Panc1 (cell line): ENCODE results near the gene GRIA4. TPM values are rescaled to one million over a fixed set of nuclear protein-coding genes. Genes with fewer than 3 reads are reported as not detected.

Experiments
- ATAC-seq: fragments of 200-7000 bp; cut with Tn5 transposase; 2 replicates; pipeline ENCODE4 v1.9.1; 2020; ENCODE audit warnings: mild to moderate bottlenecking, moderate library complexity
- BruUV-seq: library from RNA; stranded (reverse); fragments of 400-500 nt; replicated peaks from 2 replicates; lab custom pipeline; 2021; lab: Mats Ljungman, UMichigan
- CTCF ChIA-PET: fragments of 300-600 bp; sonication (Branson Sonifier 250); formaldehyde crosslinking; loops from one replicate; lab custom pipeline; 2022; ENCODE audit warnings: antibody characterized with exemption; lab: Charles Lee
- POLR2A ChIA-PET: fragments of 300-600 bp; sonication (Branson Sonifier 250); formaldehyde crosslinking; loops from one replicate; lab custom pipeline; 2022; ENCODE audit warnings: antibody characterized with exemption; lab: Charles Lee
- DNase-seq: peaks from one replicate; pipeline ENCODE4 v3.0.0-alpha.2; 2010; ENCODE audit warnings: low read depth, low spot score
- H3K27ac ChIP-seq: 2 replicates; pipeline ENCODE4 v1.5.1; 2011; ENCODE audit warnings: mild to moderate bottlenecking, low read length, inconsistent platforms
- H3K27me3 ChIP-seq: fragments of 200-500 bp; sonication (Bioruptor generic); 2 replicates; pipeline ENCODE4 v1.6.0; 2014; ENCODE audit warnings: low read length, inconsistent platforms; ENCODE audit not compliant: control insufficient read depth, insufficient read depth
- H3K36me3 ChIP-seq: fragments of 200-500 bp; sonication (Bioruptor generic); 2 replicates; pipeline ENCODE4 v1.5.1; 2014; ENCODE audit warnings: inconsistent platforms, mild to moderate bottlenecking, low read length, moderate library complexity; ENCODE audit not compliant: control insufficient read depth, insufficient read depth
- H3K4me1 ChIP-seq: 2 replicates; pipeline ENCODE4 v1.5.1; 2011; ENCODE audit warnings: inconsistent platforms, mild to moderate bottlenecking, low read length, moderate library complexity; ENCODE audit not compliant: control insufficient read depth, insufficient read depth
- H3K4me3 ChIP-seq, 2 experiments: 2 replicates each; pipeline ENCODE4 v1.5.1; 2011 to 2012; ENCODE audit warnings: low read depth in 2 of 2, low read length in 2 of 2, mild to moderate bottlenecking in 2 of 2, inconsistent platforms in 1 of 2, moderate library complexity in 1 of 2
- H3K9me3 ChIP-seq: fragments of 200-500 bp; sonication (Bioruptor generic); 2 replicates; pipeline ENCODE4 v1.5.1; 2014; ENCODE audit warnings: low read depth, mild to moderate bottlenecking, inconsistent platforms, low read length, moderate library complexity; ENCODE audit not compliant: control insufficient read depth, insufficient read depth
- POLR2AphosphoS5 ChIP-seq: IDR thresholded peaks from 2 replicates; pipeline ENCODE4 v1.6.1; 2012; ENCODE audit warnings: mild to moderate bottlenecking, low read depth, low read length, moderate library complexity
- SIN3A ChIP-seq: IDR thresholded peaks from 2 replicates; pipeline ENCODE4 v1.6.1; 2012; ENCODE audit warnings: low read depth, mild to moderate bottlenecking, low read length, moderate library complexity, borderline replicate concordance; ENCODE audit not compliant: insufficient read depth
- TCF7L2 ChIP-seq: IDR thresholded peaks from 2 replicates; pipeline ENCODE4 v1.6.1; 2011; ENCODE audit warnings: mild to moderate bottlenecking, low read depth, low read length, inconsistent platforms
- in situ Hi-C: cut with HindIII; loops from 2 replicates; pipeline ENCODE4 v1.10.0; 2016; ENCODE audit warnings: low sequenced_read_pairs, low pct_unique_long_range_greater_than_20kb
- intact Hi-C: fragments of 100-400 bp; cut with micrococcal nuclease; formaldehyde crosslinking; loops from one replicate; pipeline ENCODE4 v1.10.0; 2022; ENCODE audit not compliant: unreplicated experiment
- total RNA-seq: library from RNA; stranded (reverse); gene quantifications from one replicate; pipeline ENCODE4 v1.2.1, GENCODE V29; 2021; ENCODE audit not compliant: unreplicated experiment
- TF ChIP-seq, protein P1 (sequence below), 2 experiments: IDR thresholded peaks; 2 replicates each; pipeline ENCODE4 v1.6.1; 2011 to 2012; ENCODE audit warnings: low read depth in 2 of 2, control low read depth in 1 of 2, low read length in 1 of 2, mild to moderate bottlenecking in 1 of 2, moderate library complexity in 1 of 2; ENCODE audit not compliant: insufficient read depth in 1 of 2

The GRIA4 gene
- total RNA-seq, 1 experiment from 2014 or later, result not detected

DNA sequence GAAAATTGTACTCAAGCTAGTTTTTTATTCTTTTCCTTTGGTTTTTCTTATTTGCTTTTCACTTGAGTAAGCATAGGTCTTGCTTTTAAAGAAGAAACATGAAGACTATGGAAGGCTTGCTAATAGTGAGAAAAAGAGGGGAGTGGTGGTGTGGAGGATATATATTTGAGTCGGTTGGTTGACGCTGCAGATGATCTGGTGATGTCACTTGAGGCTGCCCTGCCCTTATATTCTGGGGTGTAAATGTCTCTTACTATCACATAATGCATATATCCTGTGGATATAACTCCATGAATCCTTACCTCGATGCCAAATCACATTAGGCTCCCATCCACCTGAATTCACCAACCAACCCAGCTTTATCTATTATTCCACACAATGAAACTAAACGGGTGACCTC lies 2.9 kb downstream of the GRIA4 start:
- H3K4me3 ChIP-seq, result no peak overlapping the region
- CTCF ChIA-PET, result interaction anchor here (0.6 kb wide), 1 partner anchor 8 kb away, joined by 3 read pairs; no protein-coding TSS in a partner anchor
- no peak overlapping the region for H3K27ac ChIP-seq
- TF ChIP-seq, protein P1, sequence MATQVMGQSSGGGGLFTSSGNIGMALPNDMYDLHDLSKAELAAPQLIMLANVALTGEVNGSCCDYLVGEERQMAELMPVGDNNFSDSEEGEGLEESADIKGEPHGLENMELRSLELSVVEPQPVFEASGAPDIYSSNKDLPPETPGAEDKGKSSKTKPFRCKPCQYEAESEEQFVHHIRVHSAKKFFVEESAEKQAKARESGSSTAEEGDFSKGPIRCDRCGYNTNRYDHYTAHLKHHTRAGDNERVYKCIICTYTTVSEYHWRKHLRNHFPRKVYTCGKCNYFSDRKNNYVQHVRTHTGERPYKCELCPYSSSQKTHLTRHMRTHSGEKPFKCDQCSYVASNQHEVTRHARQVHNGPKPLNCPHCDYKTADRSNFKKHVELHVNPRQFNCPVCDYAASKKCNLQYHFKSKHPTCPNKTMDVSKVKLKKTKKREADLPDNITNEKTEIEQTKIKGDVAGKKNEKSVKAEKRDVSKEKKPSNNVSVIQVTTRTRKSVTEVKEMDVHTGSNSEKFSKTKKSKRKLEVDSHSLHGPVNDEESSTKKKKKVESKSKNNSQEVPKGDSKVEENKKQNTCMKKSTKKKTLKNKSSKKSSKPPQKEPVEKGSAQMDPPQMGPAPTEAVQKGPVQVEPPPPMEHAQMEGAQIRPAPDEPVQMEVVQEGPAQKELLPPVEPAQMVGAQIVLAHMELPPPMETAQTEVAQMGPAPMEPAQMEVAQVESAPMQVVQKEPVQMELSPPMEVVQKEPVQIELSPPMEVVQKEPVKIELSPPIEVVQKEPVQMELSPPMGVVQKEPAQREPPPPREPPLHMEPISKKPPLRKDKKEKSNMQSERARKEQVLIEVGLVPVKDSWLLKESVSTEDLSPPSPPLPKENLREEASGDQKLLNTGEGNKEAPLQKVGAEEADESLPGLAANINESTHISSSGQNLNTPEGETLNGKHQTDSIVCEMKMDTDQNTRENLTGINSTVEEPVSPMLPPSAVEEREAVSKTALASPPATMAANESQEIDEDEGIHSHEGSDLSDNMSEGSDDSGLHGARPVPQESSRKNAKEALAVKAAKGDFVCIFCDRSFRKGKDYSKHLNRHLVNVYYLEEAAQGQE (IDR thresholded peaks at IDR 0.05; ENCODE audit: insufficient read depth in 1 of 2, low read depth in 2 of 2, low read length in 1 of 2), result no peak
- no peak for TF ChIP-seq SIN3A
- no peak for TF ChIP-seq POLR2AphosphoS5
- no peak for TF ChIP-seq TCF7L2
- in situ Hi-C loops (no loop called here), intact Hi-C loops (no loop called here)
- no peaks in the 10 kb centered on the region for H3K9me3 ChIP-seq
- BruUV-seq, result no TSS peak
- peaks cover 8% of the 10 kb centered on the region; the same call in 1 of the 2 replicates for H3K4me1 ChIP-seq
- DNase-seq (no peak), ATAC-seq (no peak)
- H3K27me3 ChIP-seq, result peaks cover 7% of the 10 kb centered on the region; the same call in 1 of the 2 replicates
- H3K36me3 ChIP-seq, result no peaks in the 10 kb centered on the region
- POLR2A ChIA-PET, result no interaction called here

DNA sequence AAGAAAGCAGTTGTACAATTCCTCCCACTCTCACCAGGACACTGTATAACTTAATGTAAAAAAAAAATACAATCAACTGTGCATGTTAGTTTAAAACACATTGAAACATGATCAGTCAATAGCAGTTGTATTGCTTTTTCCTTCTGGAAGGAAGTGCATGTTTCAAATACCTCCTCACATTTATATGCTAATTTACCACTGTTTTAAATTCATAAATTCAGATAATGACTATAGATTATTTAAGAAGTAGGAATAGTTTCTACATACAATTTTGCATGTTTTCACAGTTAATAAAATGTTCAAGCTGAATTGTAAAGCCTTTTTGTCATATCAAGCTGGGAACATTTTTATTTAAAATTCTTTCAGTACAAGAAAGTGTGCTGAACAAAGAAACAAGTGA lies 3.3 kb downstream of the GRIA4 start:
- intact Hi-C loops, result no loop called here
- POLR2A ChIA-PET, result no interaction called here

More for the DNA sequence above, 3.3 kb downstream of the GRIA4 start:
- CTCF ChIA-PET, result no interaction called here
- Histone ChIP-seq H3K27ac (no peak overlapping the region), H3K27me3 (peaks cover 7% of the 10 kb centered on the region; the same call in 1 of the 2 replicates), H3K4me3 (no peak overlapping the region), H3K9me3 (no peaks in the 10 kb centered on the region), H3K36me3 (no peaks in the 10 kb centered on the region), H3K4me1 (peaks cover 8% of the 10 kb centered on the region; the same call in 1 of the 2 replicates)
- BruUV-seq, result no TSS peak
- in situ Hi-C loops, result no loop called here
- TF ChIP-seq POLR2AphosphoS5 (no peak), SIN3A (no peak), TCF7L2 (no peak)
- TF ChIP-seq, protein P1 (IDR thresholded peaks at IDR 0.05; ENCODE audit: insufficient read depth in 1 of 2, low read depth in 2 of 2, low read length in 1 of 2), result no peak
- DNase-seq (no peak), ATAC-seq (no peak)
